GM12878 (cell line): Measurements from ENCODE around the gene KCNIP2. TPM values are rescaled to one million over a fixed set of nuclear protein-coding genes. Genes with fewer than 3 reads are reported as not detected.
A peak's percentile ranks its signal among the peaks of the same experiment; 100 is the strongest.

ENCODE experiments used
- ATAC-seq: fragments of 200-7000 bp; cut with Tn5 transposase; 3 replicates; pipeline ENCODE4 v1.9.1; 2020; ENCODE audit warnings: mild to moderate bottlenecking, moderate library complexity
- BruUV-seq: library from RNA; stranded (reverse); fragments of 400-500 nt; replicated peaks from 2 replicates; lab custom pipeline; 2021; lab: Mats Ljungman, UMichigan
- CTCF ChIA-PET: fragments of 300-600 bp; sonication (Branson Sonifier 250); formaldehyde crosslinking; extraction: SDS; loops from one replicate; lab custom pipeline; 2021; ENCODE audit warnings: inconsistent platforms; lab: Yijun Ruan, JAX
- POLR2A ChIA-PET: fragments of 350-600 bp; formaldehyde crosslinking; extraction: SDS; loops from one replicate; lab custom pipeline; 2021; ENCODE audit warnings: inconsistent platforms; lab: Charles Lee
- RAD21 ChIA-PET: fragments of 300-600 bp; sonication (Branson Sonifier 250); formaldehyde crosslinking; loops from one replicate; lab custom pipeline; 2023; ENCODE audit warnings: antibody characterized with exemption; ENCODE audit not compliant: unreplicated experiment; lab: Charles Lee
- SMC1A ChIA-PET: fragments of 300-600 bp; sonication (Branson Sonifier 250); formaldehyde crosslinking; loops from one replicate; lab custom pipeline; 2023; ENCODE audit not compliant: unreplicated experiment, uncharacterized antibody; lab: Charles Lee
- DNase-seq: peaks from one replicate; pipeline ENCODE4 v3.0.0-alpha.2; 2011; ENCODE audit warnings: low read depth, low spot score
- FAIRE-seq: peaks from 3 replicates; lab custom pipeline; 2011; peaks lifted over from hg19 to GRCh38; lab: Jason Lieb, UNC
- H2AFZ ChIP-seq: 2 replicates; pipeline ENCODE4 v1.6.0; 2011; ENCODE audit warnings: low read depth, low read length, control low read depth; ENCODE audit not compliant: control insufficient read depth
- H3K27ac ChIP-seq: 2 replicates; pipeline ENCODE4 v1.5.1; 2011; ENCODE audit warnings: control low read depth; ENCODE audit not compliant: control insufficient read depth, insufficient read depth
- H3K27me3 ChIP-seq, 2 experiments: replicated peaks in 1 of 2; 2 replicates each; pipeline versions ENCODE4 v1.6.0 to v1.6.1; 2011; ENCODE audit warnings: low read length in 1 of 2; ENCODE audit not compliant: control insufficient read depth in 2 of 2, insufficient read depth in 2 of 2
- H3K36me3 ChIP-seq, 2 experiments: 2 replicates each; pipeline ENCODE4 v1.5.1; 2011; ENCODE audit warnings: low read length in 1 of 2; ENCODE audit not compliant: control insufficient read depth in 2 of 2, insufficient read depth in 2 of 2
- H3K4me1 ChIP-seq: 2 replicates; pipeline ENCODE4 v1.6.1; 2011; ENCODE audit warnings: mild to moderate bottlenecking, low read length, moderate library complexity, mixed read lengths; ENCODE audit not compliant: control insufficient read depth, insufficient read depth
- H3K4me2 ChIP-seq: 2 replicates; pipeline ENCODE4 v1.6.0; 2011; ENCODE audit warnings: control low read depth; ENCODE audit not compliant: control insufficient read depth, insufficient read depth
- H3K4me3 ChIP-seq: fragments of 200-600 bp; sonication (generic); 2 replicates; pipeline ENCODE4 v1.5.1; 2016
- H3K79me2 ChIP-seq: 2 replicates; pipeline ENCODE4 v1.6.0; 2011; ENCODE audit warnings: low read length; ENCODE audit not compliant: control insufficient read depth, insufficient read depth
- H3K9ac ChIP-seq: 2 replicates; pipeline ENCODE4 v1.8.0; 2011; ENCODE audit warnings: low read length, control low read depth, mixed read lengths; ENCODE audit not compliant: control insufficient read depth, insufficient read depth
- H3K9me3 ChIP-seq: replicated peaks from 3 replicates; pipeline ENCODE4 v1.5.1; 2011; ENCODE audit warnings: mild to moderate bottlenecking, low read length; ENCODE audit not compliant: control insufficient read depth, insufficient read depth
- H4K20me1 ChIP-seq: 2 replicates; pipeline ENCODE4 v1.6.0; 2011; ENCODE audit not compliant: control insufficient read depth, insufficient read depth
- IKZF2 ChIP-seq, 2 experiments: fragments of 450-650 bp; IDR thresholded peaks; 2 replicates each; pipeline ENCODE4 v1.6.1; 2017; ENCODE audit warnings: mild to moderate bottlenecking in 2 of 2, moderate library complexity in 2 of 2
- LARP7 ChIP-seq: fragments of 450-650 bp; IDR thresholded peaks from 2 replicates; pipeline ENCODE4 v1.6.1; 2017; ENCODE audit warnings: mild to moderate bottlenecking
- MEF2B ChIP-seq: fragments of 450-650 bp; IDR thresholded peaks from 2 replicates; pipeline ENCODE4 v1.6.1; 2018; ENCODE audit warnings: mild to moderate bottlenecking, moderate library complexity; ENCODE audit not compliant: partially characterized antibody, poor library complexity, severe bottlenecking
- NFYB ChIP-seq: IDR thresholded peaks from 2 replicates; pipeline ENCODE4 v1.6.1; 2011; ENCODE audit warnings: low read depth, mild to moderate bottlenecking, low read length, improper control_type of control experiment, moderate library complexity; ENCODE audit not compliant: insufficient read depth
- POLR2A ChIP-seq: IDR thresholded peaks from 2 replicates; pipeline ENCODE4 v1.6.1; 2011; ENCODE audit warnings: low read depth, mild to moderate bottlenecking, low read length
- STAT3 ChIP-seq: IDR thresholded peaks from 2 replicates; pipeline ENCODE4 v1.6.1; 2011; ENCODE audit warnings: low read depth, low read length, improper control_type of control experiment
- WRNIP1 ChIP-seq: IDR thresholded peaks from 2 replicates; pipeline ENCODE4 v1.6.1; 2011; ENCODE audit warnings: low read depth, low read length, improper control_type of control experiment, borderline replicate concordance
- ZNF24 ChIP-seq: fragments of 450-650 bp; IDR thresholded peaks from 2 replicates; pipeline ENCODE4 v1.6.1; 2017; ENCODE audit warnings: antibody characterized with exemption, mild to moderate bottlenecking
- WGBS: methylation state at CpG from one replicate; pipeline ENCODE4 v1.1.6; 2016; ENCODE audit warnings: low lambda C conversion rate; ENCODE audit not compliant: insufficient replicate concordance, insufficient coverage; ENCODE audit errors: missing lambda C conversion rate; 5-methylcytosine and 5-hydroxymethylcytosine counted together
- in situ Hi-C: fragments of 300-500 bp; cut with MboI; formaldehyde crosslinking; loops from 9 replicates; pipeline ENCODE4 v1.14.3; 2018; ENCODE audit warnings: mixed read lengths
- intact Hi-C: fragments of 100-400 bp; cut with micrococcal nuclease; formaldehyde crosslinking; loops from one replicate; pipeline ENCODE4 v1.14.2; 2022; ENCODE audit not compliant: unreplicated experiment
- polyA plus RNA-seq, 11 experiments: library from polyadenylated mRNA; depleted of rRNA in 4 of 11; unstranded in 6 of 11; stranded (reverse) in 5 of 11; fragments of >200 nt; fragmentation: Nextera tagmentation in 4 of 11; fragmentation: Illumina TruSeq in 1 of 11; extraction: Ambion mirVana in 4 of 11; extraction: Trizol in 1 of 11; gene quantifications; 1 replicate in 1 of 11; 2 replicates in 10 of 11; pipeline versions ENCODE4 v1.2.1 to v1.2.3, GENCODE V29; 2011 to 2016; ENCODE audit warnings: inconsistent platforms in 2 of 11, missing spikeins in 2 of 11, low read depth in 1 of 11
- total RNA-seq, 4 experiments: library from RNA; depleted of rRNA in 3 of 4; stranded (reverse); fragments of >200 nt in 3 of 4; fragmentation: Illumina TruSeq in 1 of 4; extraction: Trizol in 1 of 4; gene quantifications; 2 replicates each; pipeline versions ENCODE4 v1.2.1 to v1.2.3, GENCODE V29; 2013 to 2021
- TF ChIP-seq, protein P1 (sequence below): fragments of 450-650 bp; IDR thresholded peaks from 2 replicates; pipeline ENCODE4 v1.6.1; 2017; ENCODE audit warnings: mild to moderate bottlenecking, moderate library complexity
- TF ChIP-seq, protein P2 (sequence below): fragments of 450-650 bp; conservative IDR thresholded peaks from 2 replicates; pipeline ENCODE4 v1.6.1; 2017; ENCODE audit warnings: mild to moderate bottlenecking, moderate library complexity
- TF ChIP-seq, protein P3 (sequence below): IDR thresholded peaks from 2 replicates; pipeline ENCODE4 v1.6.1; 2011; ENCODE audit warnings: low read depth, low read length, improper control_type of control experiment, borderline replicate concordance

KCNIP2 gene
- total and polyA plus RNA-seq, 10 of the 15 experiments (the other 5 are each of a cell fraction or from before 2014, with no cell fraction given), result 0.46 to 4.3 (median 1.7) TPM

DNA sequence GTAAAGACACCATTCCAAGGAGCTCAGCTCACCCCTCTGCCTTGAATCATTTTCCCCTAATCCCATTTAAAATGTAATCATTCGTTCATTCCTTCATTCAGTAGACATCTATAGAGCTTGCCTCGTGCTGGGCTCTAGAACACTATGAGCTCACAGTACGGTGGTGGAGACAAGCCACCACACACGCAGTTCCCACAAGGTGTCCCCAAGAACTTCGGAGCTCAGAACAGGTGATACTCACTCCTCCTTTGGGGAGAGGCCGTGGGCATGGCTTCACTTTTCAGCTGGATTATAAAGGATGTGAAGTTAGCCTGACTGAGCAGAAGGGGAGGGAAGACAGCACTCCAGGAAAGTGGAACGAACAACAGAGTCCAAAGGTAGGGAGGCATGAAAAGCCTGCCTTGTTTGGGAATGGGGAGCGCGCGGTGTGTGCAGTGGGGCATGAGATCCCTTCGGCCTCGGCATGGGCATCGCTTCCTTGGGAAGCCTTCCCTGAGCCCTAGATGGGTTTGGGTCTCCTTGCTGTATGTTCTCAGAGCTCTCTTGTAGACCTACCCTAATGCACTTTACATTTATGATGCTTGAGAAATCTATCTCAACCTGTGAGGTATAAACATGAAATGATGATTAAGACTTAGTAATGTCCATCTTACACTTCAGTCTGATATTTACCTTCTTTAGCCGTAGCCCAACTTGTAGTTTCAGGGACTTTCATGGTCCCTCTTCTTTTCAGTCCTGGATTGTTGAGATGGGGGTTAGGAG, 24.5 kb downstream of the KCNIP2 start:
- ChIA-PET CTCF (interaction anchor here (0.6 to 4.0 kb wide), 8 partner anchors 14 to 196 kb away, joined by 3 to 31 read pairs (median 8); no protein-coding TSS in a partner anchor), RAD21 (interaction anchor here (1.0 to 3.0 kb wide), 9 partner anchors 10 to 191 kb away, joined by 3 to 19 read pairs (median 5); partner anchors contain the start of gene KCNIP2)
- H3K27me3 ChIP-seq, result no peaks in the 10 kb centered on the region
- H3K27ac ChIP-seq, result peak overlapping the region; percentile 95
- in situ Hi-C loops, result no loop called here
- H3K9ac ChIP-seq, result peak overlapping the region; percentile 96
- H3K4me2 ChIP-seq, result peak overlapping the region; percentile 95
- intact Hi-C loops, result loop anchor here (1.0 kb wide), 1 partner anchor 11 kb away; no protein-coding TSS in a partner anchor
- H3K4me1 ChIP-seq, result peaks cover 10% of the 10 kb centered on the region; the same call in 1 of the 2 replicates
- no peak for FAIRE-seq
- no peaks in the 10 kb centered on the region for H3K9me3 ChIP-seq
- H4K20me1 ChIP-seq, result peaks cover 13% of the 10 kb centered on the region; the same call in 1 of the 2 replicates
- no peak for DNase-seq
- peak overlapping the region; percentile 81 for H2AFZ ChIP-seq
- ATAC-seq, result peak; percentile 43
- TF ChIP-seq POLR2A (peak; percentile 47), MEF2B (no peak), WRNIP1 (peak; percentile 38; the same call in 1 of the 2 replicates), NFYB (peak; percentile 7; the same call in 1 of the 2 replicates), STAT3 (0 out of 2 replicates have a peak, but pooled peaks have one; percentile 14), IKZF2 (IDR thresholded peaks at IDR 0.05) (0 out of 4 replicates have a peak, but pooled peaks of 1 of the 2 experiments have one; percentile 22), ZNF24 (peak; percentile 97), LARP7 (0 out of 2 replicates have a peak, but pooled peaks have one; percentile 23)
- TF ChIP-seq, protein P1, sequence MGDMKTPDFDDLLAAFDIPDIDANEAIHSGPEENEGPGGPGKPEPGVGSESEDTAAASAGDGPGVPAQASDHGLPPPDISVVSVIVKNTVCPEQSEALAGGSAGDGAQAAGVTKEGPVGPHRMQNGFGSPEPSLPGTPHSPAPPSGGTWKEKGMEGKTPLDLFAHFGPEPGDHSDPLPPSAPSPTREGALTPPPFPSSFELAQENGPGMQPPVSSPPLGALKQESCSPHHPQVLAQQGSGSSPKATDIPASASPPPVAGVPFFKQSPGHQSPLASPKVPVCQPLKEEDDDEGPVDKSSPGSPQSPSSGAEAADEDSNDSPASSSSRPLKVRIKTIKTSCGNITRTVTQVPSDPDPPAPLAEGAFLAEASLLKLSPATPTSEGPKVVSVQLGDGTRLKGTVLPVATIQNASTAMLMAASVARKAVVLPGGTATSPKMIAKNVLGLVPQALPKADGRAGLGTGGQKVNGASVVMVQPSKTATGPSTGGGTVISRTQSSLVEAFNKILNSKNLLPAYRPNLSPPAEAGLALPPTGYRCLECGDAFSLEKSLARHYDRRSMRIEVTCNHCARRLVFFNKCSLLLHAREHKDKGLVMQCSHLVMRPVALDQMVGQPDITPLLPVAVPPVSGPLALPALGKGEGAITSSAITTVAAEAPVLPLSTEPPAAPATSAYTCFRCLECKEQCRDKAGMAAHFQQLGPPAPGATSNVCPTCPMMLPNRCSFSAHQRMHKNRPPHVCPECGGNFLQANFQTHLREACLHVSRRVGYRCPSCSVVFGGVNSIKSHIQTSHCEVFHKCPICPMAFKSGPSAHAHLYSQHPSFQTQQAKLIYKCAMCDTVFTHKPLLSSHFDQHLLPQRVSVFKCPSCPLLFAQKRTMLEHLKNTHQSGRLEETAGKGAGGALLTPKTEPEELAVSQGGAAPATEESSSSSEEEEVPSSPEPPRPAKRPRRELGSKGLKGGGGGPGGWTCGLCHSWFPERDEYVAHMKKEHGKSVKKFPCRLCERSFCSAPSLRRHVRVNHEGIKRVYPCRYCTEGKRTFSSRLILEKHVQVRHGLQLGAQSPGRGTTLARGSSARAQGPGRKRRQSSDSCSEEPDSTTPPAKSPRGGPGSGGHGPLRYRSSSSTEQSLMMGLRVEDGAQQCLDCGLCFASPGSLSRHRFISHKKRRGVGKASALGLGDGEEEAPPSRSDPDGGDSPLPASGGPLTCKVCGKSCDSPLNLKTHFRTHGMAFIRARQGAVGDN, result no peak
- TF ChIP-seq, protein P2, sequence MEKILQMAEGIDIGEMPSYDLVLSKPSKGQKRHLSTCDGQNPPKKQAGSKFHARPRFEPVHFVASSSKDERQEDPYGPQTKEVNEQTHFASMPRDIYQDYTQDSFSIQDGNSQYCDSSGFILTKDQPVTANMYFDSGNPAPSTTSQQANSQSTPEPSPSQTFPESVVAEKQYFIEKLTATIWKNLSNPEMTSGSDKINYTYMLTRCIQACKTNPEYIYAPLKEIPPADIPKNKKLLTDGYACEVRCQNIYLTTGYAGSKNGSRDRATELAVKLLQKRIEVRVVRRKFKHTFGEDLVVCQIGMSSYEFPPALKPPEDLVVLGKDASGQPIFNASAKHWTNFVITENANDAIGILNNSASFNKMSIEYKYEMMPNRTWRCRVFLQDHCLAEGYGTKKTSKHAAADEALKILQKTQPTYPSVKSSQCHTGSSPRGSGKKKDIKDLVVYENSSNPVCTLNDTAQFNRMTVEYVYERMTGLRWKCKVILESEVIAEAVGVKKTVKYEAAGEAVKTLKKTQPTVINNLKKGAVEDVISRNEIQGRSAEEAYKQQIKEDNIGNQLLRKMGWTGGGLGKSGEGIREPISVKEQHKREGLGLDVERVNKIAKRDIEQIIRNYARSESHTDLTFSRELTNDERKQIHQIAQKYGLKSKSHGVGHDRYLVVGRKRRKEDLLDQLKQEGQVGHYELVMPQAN, result 0 out of 2 replicates have a peak, but pooled peaks have one; percentile 17
- TF ChIP-seq, protein P3, sequence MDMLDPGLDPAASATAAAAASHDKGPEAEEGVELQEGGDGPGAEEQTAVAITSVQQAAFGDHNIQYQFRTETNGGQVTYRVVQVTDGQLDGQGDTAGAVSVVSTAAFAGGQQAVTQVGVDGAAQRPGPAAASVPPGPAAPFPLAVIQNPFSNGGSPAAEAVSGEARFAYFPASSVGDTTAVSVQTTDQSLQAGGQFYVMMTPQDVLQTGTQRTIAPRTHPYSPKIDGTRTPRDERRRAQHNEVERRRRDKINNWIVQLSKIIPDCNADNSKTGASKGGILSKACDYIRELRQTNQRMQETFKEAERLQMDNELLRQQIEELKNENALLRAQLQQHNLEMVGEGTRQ, result no peak
- TF ChIP-seq, all 136 proteins: peak for 8
- Histone ChIP-seq H3K79me2 (peaks cover 55% of the 10 kb centered on the region), H3K4me3 (peak overlapping the region; percentile 64), H3K36me3 (peaks cover 0 to 4% of the 10 kb centered on the region in 2 experiments; a peak in 1 of 4 replicates)
- ChIA-PET POLR2A (interaction anchor here (0.5 to 2.6 kb wide), 21 partner anchors 10 to 868 kb away, joined by 3 to 33 read pairs (median 4); partner anchors contain the start of genes ARMH3, KCNIP2, NFKB2 and NOLC1), SMC1A (interaction anchor here (0.7 to 2.4 kb wide), 15 partner anchors 8 to 352 kb away, joined by 3 to 13 read pairs (median 4); partner anchors contain the start of gene ARMH3)
- BruUV-seq, result TSS peak; percentile 92
- 31% methylated on average over 14 of the region's 14 CpGs for WGBS
